GM12864 (cell line): ENCODE measurements around the gene GSTM4.
"Not testable (repeated sequence)": the region's sequence is repeated elsewhere in the genome, so short reads cannot be mapped to it uniquely, and the experiment has no call there.

Experiments used
- DNase-seq: peaks from one replicate; pipeline ENCODE4 v3.0.0-alpha.2; 2011; ENCODE audit warnings: low read depth
- H3K4me3 ChIP-seq: 2 replicates; pipeline ENCODE4 v1.5.1; 2011; ENCODE audit warnings: mild to moderate bottlenecking, low read depth, low read length, control low read depth
- TF ChIP-seq, protein P1 (sequence below): IDR thresholded peaks from 2 replicates; pipeline ENCODE4 v1.5.1; 2011; ENCODE audit warnings: low read depth, mild to moderate bottlenecking, moderate library complexity, low read length, control low read depth, inconsistent platforms; ENCODE audit errors: missing control alignments

Gene GSTM4

DNA sequence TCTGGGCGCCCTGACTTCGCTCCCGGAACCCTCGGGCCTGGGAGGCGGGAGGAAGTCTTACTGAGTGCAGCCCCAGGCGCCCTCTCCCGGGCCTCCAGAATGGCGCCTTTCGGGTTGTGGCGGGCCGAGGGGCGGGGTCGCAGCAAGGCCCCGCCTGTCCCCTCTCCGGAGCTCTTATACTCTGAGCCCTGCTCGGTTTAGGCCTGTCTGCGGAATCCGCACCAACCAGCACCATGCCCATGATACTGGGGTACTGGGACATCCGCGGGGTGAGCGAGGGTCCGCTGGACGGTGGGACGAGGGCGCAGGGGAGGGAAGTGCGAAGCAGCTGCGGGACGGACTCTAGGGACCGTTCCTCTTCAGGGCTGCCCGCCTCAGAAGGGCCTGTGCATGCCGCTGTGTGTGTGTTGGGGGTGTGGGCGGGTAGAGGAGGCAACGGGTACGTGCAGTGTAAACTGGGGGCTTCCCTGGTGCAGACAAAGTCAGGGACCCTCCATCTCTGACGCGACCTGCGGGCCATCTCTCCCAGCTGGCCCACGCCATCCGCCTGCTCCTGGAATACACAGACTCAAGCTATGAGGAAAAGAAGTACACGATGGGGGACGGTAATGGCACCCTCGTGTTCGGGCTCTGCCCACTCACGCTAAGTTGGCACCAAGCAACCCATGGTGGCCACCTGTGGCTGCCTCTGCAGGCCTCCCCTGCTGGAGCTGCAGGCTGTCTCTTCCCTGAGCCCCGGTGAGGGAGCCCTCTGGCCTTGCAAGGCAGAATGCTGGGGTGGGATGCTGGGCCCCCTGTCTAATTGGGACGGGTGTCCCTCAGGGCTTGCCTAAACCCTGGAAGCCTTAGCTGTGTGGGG is 32.0 kb downstream of the GSTM4 start, which contains the start of gene GSTM1:
TSS of gene GSTM1 (plus strand) at position 177 of the 859 bp plus-strand sequence. CDS start at position 234, 57 bp downstream.
- H3K4me3 ChIP-seq, result no peak within 1 kb of the TSS
- no peak for DNase-seq
- TF ChIP-seq, protein P1, sequence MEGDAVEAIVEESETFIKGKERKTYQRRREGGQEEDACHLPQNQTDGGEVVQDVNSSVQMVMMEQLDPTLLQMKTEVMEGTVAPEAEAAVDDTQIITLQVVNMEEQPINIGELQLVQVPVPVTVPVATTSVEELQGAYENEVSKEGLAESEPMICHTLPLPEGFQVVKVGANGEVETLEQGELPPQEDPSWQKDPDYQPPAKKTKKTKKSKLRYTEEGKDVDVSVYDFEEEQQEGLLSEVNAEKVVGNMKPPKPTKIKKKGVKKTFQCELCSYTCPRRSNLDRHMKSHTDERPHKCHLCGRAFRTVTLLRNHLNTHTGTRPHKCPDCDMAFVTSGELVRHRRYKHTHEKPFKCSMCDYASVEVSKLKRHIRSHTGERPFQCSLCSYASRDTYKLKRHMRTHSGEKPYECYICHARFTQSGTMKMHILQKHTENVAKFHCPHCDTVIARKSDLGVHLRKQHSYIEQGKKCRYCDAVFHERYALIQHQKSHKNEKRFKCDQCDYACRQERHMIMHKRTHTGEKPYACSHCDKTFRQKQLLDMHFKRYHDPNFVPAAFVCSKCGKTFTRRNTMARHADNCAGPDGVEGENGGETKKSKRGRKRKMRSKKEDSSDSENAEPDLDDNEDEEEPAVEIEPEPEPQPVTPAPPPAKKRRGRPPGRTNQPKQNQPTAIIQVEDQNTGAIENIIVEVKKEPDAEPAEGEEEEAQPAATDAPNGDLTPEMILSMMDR, result no peak

DNA sequence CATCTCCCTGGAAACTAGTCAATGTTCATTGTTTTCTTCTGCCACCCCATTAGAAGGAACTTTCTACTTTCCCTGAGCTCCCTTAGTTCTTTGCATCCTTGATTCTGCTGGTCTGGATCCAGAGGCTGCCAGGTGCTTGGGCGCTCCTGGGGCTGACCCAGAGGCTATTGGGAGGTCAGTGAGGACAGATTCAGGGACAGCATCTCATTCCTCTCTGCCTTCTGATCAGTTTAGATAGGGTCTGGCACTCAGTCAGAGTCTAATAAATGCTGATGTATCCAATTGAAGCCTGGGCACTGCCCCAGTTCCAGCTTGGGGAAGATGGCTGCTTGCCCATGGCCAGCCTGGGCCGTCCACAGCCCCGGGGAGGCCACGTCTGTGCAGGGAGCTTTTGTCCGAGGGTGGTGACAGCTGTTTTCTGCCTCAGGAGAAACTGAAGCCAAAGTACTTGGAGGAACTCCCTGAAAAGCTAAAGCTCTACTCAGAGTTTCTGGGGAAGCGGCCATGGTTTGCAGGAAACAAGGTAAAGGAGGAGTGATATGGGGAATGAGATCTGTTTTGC is 34.0 kb downstream of the GSTM4 start:
- H3K4me3 ChIP-seq, result no peak overlapping the region
- TF ChIP-seq, protein P1, result no peak
- DNase-seq, result no peak

DNA sequence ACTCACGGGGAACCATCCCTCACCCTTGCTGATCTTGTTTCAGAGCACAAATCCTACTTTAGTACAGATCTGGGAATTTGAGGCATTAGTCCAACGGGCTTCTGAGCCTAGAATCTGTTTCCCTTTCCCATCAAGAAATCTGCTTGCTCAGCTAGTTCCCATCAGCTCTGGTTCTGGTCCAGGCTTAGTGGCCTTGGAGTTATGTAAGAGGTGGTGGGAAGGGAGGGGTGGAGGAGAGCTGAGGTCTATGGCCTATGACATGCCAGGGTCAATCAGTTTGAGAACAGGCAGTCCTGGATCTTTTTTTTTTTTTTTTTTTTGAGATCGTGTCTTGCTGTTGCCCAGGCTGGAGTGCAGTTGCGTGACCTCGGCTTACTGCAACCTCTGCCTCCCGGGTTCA is 35.9 kb downstream of the GSTM4 start:
- TF ChIP-seq, protein P1, result no peak
- no peak overlapping the region for H3K4me3 ChIP-seq
- DNase-seq, result no peak

DNA sequence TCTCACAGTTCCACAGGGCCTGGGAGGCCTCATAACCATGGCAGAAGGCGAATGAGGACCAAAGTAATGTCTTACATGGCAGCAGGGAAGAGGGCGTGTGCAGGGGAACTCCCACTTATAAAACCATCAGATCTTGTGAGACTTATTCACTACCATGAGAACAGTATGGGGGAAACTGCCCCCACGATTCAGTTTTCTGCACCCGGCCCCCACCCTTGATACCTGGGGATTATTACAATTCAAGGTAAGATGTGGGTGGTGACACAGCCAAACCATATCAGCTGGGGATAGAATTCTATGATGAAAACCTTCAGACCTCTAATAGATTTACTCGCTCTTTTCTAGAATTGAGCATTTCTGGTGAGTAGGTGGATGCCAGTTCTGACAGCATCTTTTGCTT is 38.5 kb downstream of the GSTM4 start:
- not testable (repeated sequence) for DNase-seq, H3K4me3 ChIP-seq

DNA sequence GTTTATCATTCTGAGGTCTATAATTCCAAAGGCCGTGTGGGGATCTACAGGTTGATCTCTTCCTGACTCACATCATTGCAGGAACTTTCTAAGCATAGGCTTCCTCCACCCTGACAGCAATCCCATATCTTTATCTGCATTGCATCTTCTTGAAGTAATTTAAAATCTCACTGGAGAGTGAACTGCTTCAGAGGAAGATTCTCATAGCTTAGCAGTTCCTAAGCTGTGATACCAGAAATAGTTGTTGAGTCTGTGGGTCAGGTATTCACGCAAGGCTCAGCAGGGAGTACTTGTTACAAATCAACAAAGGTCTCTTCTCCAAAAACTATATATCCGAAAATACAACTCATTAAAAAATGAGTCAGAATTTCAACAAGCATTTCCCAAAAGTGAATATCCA is 39.2 kb downstream of the GSTM4 start:
- DNase-seq, H3K4me3 ChIP-seq: not testable (repeated sequence)

DNA sequence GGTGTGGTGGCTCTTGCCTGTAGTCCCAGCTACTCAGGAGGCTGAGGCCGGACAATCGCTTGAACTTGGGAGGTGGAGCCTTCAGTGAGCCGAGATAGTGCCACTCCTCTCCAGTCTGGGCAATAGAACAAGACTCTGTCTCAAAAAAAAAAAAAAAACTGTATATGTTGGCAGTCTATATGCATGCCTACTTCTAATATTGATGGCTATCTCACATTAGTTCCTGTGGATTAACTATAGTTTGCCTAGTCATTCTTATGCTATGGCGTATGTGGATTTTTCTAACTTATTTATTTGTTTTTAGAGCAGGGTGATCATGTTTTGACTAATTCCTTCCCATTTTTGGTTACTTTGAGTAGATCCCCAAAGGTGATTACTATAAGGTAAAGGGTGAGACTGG is 41.2 kb downstream of the GSTM4 start:
- TF ChIP-seq, protein P1, result no peak
- H3K4me3 ChIP-seq, result no peak overlapping the region
- DNase-seq, result no peak

DNA sequence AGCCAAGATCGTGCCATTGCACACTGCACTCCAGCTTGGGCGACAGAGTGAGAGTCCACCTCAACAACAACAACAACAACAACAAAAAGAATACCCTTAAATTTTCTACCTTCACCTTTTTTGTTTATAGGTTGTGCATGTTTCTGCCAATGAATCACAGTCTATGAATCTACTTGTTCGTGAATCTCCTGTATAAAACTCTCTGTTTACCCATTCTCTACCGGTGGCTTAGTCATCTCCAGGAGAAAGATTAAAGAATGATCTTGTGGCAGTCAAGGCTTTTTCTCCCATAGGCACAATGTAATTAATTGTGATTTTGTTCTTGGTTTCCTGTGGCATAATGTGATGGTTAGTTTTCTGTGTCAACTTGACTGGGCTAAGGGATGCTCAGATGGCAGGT is 42.0 kb downstream of the GSTM4 start:
- DNase-seq, H3K4me3 ChIP-seq: not testable (repeated sequence)

DNA sequence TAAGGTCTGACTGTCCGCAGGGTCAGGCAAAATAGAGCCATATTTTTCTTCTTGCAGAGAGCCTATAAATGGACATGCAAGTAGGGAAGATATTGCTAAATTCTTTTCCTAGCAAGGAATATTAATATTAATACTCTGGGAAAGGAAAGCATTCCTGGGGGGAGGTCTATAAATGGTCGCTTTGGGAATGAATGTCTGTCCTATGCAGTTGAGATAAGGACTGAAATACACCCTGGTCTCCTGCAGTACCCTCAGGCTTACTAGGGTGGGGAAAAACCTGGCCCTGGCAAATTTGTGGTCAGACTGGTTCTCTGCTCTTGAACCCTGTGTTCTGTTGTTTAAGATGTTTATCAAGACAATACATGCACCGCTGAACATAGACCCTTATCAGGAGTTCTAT is 47.0 kb downstream of the GSTM4 start:
- H3K4me3 ChIP-seq, DNase-seq: not testable (repeated sequence)

DNA sequence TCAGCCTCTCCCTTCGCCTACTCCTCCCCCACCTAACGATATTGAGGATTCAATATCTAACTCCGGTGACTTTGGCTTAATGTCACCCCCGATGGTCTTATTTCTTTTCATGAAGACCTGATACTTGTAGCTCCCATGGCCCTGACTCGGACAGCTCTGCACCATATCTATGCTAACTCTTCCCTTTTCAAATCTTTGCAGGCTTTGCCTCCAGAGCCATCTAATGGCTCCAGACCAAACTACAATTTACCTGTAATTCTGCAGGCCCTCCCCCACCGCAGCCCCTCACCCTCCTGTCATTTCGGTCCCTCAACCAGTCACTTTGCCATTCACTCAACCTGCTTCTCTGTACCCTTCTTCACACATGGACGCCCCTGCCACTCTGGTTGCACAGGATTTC is 48.3 kb downstream of the GSTM4 start:
- TF ChIP-seq, protein P1, result peak; percentile 18
- no peak for DNase-seq
- no peak overlapping the region for H3K4me3 ChIP-seq
